CD1c-positive myeloid dendritic cell (primary cell): Measurements from ENCODE around the gene PPP1R12C.

Experiments used
- DNase-seq: peaks from one replicate; pipeline ENCODE4 v3.0.0-alpha.2; 2016; ENCODE audit errors: extremely low spot score

Gene PPP1R12C

DNA sequence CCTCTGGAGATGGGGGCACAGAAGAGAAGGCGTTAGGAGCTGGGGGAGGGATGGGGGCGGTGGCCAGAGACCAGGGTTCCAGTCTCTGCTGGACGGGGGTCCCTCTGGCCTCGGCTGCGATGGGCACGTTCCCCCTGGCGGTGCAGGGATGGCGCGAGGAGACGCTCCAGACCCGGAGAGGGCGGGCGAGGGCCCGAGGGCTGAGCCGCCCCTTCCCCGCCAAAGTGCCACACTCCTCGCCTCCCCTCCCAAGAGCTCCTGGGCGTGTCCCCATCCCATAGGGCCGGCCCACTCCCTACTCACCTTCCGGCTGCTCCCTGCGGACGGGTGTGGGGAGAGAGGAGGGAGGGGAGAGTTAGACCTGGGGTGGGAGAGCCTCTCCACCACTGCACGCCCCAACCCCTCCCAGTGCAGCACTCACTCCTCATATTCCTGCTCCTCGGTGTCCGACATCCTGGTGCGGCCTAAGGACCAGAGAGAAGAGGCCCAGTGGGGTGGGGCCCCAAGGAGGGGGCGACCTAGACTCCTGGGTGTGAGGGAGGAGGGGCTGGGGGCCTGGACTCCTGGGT is 29.4 kb upstream of the PPP1R12C start:
- no peak for DNase-seq

DNA sequence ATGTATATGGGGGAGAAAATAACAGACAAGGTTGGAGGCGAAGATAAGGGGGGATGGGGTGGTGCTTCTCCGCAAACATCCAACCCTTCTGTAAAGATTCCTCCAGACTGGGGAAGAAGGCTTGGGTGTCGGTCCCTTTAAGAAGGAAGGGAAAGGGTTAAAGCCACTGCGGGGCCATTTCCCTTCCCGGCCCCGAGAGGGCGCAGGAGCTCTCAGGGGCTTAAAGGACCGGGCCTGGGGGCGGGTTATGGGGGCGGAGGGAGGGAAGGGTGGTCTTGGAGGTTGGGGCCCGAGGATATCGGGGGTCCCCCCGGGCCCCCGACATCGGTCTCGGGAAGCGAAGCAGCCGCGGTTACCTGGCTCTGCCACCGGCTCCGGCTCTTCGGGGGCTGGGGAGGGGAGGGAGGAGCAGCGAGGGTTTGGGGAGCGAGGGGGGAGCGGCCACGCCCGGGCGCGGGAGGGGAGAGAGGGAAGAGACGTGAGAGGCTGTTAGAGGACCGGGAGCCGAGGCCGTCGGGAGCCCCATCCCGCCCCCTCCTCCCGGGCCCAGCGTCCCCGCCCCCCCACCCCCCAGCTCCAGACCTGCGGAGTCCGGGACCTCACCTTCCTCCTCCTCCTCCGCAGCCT is 28.8 kb upstream of the PPP1R12C start:
- peak; percentile 37 for DNase-seq

DNA sequence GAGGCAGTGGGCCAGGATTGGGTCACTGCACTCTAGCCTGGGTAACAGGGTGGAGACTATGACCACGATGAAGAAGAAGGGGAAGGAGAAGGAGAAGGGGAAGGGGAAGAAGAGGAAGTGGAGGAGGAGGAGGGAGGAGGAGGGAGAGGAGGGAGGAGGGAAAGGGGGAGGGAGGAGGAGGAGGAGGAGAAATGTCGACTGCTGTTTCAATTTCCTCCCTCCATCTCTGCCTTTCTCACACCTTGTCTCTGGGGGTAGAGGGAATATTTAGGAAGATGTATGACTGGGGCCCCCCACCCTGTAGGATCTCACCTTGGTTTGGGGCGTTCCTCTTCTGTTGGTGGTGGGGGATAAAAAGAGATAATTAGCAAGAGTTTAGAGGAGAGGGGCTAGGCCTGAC is 27.8 kb upstream of the PPP1R12C start:
- DNase-seq, result no peak

DNA sequence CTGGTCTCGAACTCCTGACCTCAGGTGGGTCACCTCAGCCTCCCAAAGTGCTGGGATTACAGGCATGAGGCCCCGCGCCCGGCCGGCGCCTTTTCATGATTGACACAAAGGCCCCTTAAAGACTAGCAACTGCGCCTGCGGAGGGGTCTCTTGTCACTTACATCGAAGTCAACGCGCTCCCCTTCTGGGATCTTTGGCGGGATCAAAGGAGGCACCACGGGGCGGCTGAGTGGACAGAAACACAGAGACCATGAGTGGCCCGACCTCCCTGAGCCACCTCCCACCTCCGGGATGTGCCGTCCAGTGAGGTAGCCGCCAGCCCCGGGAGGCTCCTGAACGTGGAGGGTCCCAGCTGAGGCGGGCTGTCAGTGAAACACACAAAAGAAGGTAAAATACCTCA is 24.3 kb upstream of the PPP1R12C start:
- no peak for DNase-seq

DNA sequence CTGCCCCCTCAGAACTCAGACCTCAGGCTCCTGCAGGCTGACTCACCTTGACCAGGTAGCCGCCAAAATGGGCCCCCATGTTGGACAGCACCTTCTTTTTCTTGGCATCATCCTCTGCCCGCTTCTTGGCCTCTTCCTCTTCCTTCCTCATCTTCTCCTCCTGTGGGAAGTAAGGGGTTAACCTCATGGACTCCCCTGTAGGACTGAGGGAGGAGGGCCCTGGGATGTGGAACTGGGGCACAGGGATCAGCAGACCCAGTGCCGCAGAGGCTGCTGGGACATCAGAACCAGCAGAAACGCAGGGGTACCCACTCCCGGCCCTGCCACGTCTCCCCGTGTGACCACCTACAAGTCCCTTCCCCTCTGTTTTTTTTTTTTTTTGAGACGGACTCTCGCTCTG is 20.5 kb upstream of the PPP1R12C start:
- no peak for DNase-seq

DNA sequence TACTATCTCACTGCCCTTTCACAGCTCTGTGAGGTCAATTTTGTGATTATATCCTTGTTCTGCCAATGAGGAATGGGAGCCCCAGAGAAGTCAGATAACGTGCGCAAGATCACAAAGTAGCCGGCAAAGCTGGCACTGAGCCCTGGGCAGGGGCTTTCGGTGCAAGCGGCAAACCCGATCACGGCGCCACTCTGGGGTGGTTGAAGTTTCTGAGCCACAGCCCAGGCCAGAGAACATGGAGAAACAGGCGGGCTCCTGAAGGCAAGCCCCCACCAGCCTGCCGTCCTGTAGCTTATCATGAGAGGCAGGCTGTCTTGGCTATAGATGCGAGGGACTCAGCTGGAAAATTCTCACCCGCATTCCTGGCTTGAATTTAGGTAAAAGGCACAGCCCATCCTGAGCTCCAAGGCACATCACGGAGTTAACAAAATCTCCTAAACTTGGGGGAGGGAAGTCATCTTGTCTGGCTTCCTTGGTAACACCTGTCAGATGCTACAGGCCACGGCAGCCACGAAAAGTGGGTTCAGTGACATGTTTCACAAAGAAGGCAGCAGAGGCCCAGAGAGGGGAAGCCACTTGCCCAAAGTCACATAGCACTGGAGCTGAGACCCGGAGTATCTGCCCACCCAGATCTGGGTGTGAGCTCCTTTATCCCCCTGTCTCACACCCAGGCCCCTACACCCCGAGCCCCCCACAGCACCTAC is 19.1 kb upstream of the PPP1R12C start:
- DNase-seq, result no peak

DNA sequence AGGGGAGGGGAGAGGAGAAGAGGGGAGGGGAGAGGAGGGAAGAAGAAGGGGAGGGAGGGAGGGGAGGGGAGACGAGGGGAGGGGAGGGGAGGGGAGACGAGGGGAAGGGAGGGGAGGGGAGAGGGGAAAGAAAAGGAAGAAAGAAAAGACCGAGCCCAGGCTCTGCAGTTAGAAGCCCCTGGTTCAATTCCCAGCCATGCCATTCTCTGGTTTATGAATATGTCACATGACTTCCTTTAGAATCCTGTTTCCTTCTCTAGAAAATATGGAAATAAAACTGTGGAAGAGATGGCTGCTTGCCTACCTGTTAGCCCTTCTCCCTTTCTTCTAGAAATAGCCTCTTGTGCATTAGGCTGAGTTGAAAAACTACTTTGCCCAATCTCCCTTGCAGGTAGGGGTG is 17.3 kb upstream of the PPP1R12C start:
- no peak for DNase-seq

DNA sequence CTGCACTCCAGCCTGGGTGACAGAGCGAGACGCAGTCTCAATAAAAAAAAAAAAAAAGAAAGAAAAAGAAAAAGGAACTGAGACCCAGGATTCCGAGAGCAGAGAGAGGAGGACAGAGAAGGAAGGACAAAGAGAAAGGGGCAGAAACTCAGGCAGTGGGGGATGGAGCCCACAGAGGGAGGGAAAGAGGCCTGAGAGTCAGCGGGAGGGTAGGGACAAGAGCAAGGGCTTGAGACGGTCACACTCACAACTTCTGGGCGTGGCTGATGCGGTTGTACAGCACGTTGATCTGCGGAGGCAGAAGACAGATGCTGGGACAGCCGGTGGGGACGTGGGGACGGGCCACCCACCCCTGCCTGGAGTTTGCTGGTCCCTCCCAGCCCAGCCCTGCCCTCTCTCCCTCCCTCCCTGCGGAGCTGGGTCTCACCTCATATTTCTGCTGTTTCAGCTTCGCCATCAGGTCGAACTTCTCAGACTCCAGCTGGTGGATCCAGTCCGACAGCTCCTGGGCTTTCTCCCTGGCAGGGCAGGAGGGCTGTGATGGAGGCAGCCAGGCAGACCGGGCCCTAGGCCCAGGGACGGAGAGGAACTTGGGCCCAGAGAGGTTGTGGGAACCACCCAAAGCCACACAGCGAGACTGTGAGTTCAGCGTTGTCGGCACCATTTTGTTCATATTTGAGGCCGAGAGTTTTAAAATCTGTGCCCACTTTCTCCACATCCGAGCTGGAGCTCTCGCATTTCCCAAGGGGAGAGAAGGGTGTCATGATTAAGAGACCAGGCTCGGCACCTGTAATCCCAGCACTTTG is 16.4 kb upstream of the PPP1R12C start:
- DNase-seq, result no peak

DNA sequence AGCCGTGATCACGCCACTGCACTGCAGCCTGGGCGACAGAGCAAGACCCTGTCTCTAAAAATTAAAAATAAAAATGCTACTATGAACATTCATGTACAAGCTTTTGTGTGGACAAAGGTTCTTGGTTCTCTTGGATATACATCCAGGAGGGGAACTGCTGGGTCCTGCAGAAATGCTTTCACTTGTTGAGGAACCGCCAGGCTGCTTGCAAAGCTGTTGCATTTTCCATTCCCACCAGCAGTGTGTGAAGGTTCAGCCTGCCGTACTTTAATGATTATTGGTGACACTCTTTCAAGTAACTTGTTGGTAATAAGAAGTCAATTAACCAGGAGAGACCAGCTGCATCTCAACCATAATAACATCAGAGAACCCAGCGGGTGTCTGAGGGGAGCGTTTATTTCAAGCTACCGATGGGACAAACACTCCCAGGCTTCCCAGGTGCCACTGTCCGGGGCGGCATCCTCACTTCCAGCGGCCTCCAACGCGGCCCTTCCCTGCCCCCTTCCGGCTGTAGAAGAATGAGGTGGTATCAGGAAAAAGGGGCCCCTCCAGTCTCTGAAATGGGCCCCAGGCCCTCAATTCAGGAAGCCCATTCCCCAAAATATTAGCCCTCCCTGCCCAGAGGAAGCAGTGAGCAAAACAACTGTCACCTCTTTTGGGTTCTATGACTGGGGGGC is 15.2 kb upstream of the PPP1R12C start:
- DNase-seq, result no peak

DNA sequence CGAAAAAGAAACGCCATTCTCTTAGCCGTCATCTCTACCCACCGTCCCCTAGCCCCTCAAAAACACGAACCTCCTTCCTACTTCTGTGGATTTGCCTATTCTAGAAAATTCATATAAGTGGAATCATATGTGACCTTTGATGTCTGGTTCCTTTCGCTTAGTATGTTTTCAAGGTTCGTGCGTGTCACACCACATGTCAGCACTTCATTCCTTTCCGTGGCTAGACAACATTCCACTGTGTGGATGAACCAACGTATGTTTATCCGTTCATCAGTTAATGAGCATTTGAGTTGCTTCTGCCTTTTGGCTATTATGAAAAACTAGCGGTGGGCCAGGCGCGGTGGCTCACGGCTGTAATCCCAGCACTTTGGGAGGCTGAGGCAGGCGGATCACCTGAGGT is 14.0 kb upstream of the PPP1R12C start:
- no peak for DNase-seq

DNA sequence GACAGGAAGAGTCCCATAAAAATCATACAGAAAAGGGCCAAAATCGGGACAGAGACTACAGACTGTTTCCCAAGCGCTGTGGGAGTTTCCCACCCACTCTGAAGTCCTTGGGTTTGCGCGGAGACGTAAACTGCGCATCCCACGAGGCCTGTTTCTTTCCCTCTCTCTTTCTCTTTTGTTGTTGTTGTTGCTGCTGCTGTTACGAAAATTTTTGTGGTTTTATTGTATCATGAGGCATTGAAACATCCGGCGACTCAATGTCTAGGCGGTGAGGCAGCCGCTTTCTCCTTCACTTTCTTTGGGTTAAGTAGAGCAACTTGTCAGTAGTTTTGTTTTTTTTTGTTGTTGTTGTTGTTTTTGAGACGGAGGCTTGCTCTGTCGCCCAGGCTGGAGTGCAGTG is 1.6 kb upstream of the PPP1R12C start:
- no peak for DNase-seq

DNA sequence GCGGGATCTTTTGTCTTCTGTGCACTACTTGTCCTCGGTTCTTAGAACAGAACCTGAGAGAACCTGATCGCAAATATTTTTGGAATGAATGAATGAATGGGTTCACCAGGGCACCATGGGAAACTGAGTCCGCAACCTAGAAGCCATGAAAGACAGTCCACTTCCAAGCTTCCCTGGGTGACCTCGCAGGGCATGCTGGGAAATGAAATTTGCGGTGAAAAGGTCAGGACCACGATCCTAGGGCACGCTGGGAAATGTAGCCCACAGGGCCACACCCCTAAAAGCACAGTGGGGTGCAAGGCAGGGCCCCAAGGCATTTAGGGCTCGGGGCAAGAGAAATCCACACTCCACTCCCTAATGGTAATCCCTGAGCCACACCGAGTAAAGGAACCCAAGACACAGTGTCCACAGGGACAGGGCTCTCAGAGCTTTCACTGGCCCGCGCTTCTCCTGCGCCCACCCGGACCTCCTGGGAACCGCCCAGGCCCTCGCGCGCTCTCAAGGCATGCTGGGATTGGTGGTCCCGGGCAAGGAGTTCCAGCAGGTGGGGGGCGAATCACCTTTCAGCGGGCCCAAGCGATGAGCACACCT is 1.1 kb upstream of the PPP1R12C start:
- no peak for DNase-seq

DNA sequence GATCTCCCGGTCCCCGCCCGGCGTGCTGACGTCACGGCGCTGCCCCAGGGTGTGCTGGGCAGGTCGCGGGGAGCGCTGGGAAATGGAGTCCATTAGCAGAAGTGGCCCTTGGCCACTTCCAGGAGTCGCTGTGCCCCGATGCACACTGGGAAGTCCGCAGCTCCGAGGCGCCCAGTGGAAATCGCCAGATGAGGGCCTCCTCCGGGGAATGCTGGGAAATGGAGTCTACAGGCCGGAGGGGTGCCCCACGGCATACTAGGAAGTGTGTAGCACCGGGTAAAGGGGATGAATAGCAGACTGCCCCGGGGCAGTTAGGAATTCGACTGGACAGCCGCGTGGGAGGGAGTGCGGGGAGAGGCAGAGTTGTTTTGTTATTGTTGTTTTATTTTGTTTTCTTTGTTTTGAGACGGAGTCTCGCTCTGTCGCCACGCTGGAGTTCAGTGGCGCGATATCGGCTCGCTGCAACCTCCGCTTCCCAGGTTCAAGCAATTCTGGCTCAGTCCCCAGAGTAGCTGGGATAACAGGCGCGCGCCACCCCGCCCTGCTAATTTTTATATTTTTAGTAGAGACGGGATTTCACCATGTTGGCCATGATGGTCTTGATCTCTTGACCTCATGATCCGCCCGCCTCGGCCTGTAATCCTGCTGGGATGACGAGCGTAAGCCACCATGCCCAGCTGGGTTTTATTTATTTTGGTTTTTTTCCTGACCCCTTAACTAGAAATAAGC is 390 bp upstream of the PPP1R12C start:
- DNase-seq, result peak; percentile 99

DNA sequence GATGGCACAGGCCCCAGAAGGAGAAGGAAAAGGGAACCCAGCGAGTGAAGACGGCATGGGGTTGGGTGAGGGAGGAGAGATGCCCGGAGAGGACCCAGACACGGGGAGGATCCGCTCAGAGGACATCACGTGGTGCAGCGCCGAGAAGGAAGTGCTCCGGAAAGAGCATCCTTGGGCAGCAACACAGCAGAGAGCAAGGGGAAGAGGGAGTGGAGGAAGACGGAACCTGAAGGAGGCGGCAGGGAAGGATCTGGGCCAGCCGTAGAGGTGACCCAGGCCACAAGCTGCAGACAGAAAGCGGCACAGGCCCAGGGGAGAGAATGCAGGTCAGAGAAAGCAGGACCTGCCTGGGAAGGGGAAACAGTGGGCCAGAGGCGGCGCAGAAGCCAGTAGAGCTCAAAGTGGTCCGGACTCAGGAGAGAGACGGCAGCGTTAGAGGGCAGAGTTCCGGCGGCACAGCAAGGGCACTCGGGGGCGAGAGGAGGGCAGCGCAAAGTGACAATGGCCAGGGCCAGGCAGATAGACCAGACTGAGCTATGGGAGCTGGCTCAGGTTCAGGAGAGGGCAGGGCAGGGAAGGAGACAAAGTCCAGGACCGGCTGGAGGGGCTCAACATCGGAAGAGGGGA is 1.1 kb downstream of the PPP1R12C start:
- peak; percentile 73 for DNase-seq

DNA sequence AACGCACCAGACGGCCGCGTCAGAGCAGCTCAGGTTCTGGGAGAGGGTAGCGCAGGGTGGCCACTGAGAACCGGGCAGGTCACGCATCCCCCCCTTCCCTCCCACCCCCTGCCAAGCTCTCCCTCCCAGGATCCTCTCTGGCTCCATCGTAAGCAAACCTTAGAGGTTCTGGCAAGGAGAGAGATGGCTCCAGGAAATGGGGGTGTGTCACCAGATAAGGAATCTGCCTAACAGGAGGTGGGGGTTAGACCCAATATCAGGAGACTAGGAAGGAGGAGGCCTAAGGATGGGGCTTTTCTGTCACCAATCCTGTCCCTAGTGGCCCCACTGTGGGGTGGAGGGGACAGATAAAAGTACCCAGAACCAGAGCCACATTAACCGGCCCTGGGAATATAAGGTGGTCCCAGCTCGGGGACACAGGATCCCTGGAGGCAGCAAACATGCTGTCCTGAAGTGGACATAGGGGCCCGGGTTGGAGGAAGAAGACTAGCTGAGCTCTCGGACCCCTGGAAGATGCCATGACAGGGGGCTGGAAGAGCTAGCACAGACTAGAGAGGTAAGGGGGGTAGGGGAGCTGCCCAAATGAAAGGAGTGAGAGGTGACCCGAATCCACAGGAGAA is 1.9 kb downstream of the PPP1R12C start:
- no peak for DNase-seq

DNA sequence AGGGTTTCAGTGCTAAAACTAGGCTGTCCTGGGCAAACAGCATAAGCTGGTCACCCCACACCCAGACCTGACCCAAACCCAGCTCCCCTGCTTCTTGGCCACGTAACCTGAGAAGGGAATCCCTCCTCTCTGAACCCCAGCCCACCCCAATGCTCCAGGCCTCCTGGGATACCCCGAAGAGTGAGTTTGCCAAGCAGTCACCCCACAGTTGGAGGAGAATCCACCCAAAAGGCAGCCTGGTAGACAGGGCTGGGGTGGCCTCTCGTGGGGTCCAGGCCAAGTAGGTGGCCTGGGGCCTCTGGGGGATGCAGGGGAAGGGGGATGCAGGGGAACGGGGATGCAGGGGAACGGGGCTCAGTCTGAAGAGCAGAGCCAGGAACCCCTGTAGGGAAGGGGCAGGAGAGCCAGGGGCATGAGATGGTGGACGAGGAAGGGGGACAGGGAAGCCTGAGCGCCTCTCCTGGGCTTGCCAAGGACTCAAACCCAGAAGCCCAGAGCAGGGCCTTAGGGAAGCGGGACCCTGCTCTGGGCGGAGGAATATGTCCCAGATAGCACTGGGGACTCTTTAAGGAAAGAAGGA is 2.8 kb downstream of the PPP1R12C start:
- no peak for DNase-seq

DNA sequence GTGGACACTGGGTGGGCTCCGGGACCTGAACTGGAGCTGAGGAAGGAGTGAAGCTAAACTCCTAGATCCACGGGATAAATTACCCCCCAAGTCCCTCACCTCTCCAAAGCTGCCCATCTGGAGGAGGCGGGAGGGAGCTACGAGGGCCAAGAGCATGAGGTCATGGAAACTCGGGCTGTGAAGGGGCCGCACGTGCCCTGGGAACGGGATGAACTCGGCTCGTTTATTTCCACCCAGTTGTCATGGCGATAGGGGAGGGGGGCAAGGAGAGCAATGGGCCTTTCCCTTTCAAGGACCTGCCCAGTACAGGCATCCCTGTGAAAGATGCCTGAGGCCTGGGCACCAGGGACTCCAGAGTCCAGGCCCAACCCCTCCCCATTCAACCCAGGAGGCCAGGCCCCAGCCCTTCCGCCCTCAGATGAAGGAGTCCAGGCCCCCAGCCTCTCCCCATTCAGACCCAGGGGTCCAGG is 3.8 kb downstream of the PPP1R12C start:
- DNase-seq, result no peak

DNA sequence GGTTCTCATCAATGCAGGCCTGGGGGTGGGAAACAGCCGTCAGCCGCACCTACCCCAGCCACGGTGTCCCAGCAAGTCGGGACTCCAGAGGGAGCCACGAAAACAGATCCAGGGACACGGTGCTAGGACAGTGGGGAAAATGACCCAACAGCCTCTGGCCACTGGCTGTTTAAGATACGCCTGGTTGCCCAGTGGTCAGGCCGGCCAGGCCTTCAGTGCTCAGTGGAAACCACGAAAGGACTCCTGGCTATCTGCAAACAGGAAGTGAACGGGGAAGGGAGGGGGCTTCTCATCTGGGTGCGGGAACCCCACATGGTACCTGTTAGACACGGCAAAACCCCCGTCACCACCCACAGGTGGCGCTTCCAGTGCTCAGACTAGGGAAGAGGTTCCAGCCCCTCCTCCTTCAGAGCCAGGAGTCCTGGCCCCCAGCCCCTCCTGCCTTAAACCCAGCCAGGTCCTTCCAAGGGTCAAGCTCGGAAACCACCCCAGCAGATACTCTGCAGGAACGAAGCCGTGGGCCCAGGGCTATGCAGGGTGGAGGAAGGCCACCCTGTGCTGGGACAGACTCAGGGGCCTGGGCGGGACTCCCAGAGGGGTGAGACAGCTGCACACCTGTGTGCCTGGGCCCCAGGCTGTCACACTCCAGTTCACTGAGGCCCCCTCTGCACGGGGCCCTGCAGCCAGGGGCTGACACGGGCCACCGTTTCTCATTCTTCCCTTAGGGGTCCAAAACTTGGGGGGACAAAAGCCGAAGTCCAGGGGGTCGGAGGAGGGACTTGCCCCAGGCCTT is 4.5 kb downstream of the PPP1R12C start:
- DNase-seq, result no peak
